Measurements from ENCODE around the gene TEK.

DNA sequence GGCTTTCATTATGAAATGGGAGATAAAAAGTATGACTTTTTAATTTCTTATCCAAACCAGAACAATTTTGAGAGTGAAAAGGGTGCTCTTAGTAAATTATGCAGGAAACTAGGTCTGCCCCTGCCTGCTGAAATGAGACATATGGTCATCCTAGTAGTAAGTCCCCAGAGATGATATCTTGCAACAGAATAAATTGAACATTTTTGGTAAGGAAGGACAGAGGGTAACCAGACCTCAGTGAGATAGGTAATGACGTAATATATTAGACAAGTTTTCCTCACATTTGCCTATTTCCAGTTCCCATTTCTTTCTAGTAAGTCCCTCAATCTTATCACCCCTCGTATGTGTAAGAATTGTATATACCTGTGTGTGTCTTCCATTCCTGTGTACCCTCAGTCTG is 96.2 kb downstream of the TEK start:
- no peak for TF ChIP-seq CTCF (IDR thresholded peaks at IDR 0.05)
- no peak for TF ChIP-seq POLR2A (IDR thresholded peaks at IDR 0.05)
- no peak for TF ChIP-seq POLR2AphosphoS5 (IDR thresholded peaks at IDR 0.05)
